WI38 (cell line): ENCODE measurements around the gene PRKCB.
"Not testable (repeated sequence)": the region's sequence is repeated elsewhere in the genome, so short reads cannot be mapped to it uniquely, and the experiment has no call there.

ENCODE experiments used
- H3K4me3 ChIP-seq: 2 replicates; pipeline ENCODE4 v1.5.1; 2011; ENCODE audit warnings: low read depth, mild to moderate bottlenecking, control low read depth, low read length
- TF ChIP-seq, protein P1 (sequence below): IDR thresholded peaks from 2 replicates; pipeline ENCODE4 v1.5.1; 2012; ENCODE audit warnings: low read depth, mild to moderate bottlenecking, control low read depth, low read length

Gene PRKCB

DNA sequence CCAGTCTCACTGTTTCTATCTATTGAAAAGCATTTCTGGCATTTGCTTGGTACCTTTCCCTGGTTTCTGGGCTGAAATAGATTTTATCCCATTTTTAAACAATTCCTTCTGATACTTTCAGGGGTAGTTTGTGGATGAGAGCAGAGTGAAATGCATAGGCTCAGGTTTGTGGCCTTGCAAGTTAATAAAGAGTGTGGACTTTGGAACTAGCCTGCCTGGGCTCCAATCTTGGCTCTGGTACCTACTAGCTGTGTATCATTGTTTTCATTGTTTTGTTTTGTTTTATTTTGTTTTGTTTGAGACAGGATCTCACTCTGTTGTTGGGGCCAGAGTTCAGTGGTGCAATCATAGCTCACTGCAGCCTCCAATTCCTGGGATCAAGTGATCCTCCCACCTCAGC, 175.5 kb downstream of the PRKCB start:
- no peak overlapping the region for H3K4me3 ChIP-seq
- TF ChIP-seq, protein P1, sequence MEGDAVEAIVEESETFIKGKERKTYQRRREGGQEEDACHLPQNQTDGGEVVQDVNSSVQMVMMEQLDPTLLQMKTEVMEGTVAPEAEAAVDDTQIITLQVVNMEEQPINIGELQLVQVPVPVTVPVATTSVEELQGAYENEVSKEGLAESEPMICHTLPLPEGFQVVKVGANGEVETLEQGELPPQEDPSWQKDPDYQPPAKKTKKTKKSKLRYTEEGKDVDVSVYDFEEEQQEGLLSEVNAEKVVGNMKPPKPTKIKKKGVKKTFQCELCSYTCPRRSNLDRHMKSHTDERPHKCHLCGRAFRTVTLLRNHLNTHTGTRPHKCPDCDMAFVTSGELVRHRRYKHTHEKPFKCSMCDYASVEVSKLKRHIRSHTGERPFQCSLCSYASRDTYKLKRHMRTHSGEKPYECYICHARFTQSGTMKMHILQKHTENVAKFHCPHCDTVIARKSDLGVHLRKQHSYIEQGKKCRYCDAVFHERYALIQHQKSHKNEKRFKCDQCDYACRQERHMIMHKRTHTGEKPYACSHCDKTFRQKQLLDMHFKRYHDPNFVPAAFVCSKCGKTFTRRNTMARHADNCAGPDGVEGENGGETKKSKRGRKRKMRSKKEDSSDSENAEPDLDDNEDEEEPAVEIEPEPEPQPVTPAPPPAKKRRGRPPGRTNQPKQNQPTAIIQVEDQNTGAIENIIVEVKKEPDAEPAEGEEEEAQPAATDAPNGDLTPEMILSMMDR = no peak

DNA sequence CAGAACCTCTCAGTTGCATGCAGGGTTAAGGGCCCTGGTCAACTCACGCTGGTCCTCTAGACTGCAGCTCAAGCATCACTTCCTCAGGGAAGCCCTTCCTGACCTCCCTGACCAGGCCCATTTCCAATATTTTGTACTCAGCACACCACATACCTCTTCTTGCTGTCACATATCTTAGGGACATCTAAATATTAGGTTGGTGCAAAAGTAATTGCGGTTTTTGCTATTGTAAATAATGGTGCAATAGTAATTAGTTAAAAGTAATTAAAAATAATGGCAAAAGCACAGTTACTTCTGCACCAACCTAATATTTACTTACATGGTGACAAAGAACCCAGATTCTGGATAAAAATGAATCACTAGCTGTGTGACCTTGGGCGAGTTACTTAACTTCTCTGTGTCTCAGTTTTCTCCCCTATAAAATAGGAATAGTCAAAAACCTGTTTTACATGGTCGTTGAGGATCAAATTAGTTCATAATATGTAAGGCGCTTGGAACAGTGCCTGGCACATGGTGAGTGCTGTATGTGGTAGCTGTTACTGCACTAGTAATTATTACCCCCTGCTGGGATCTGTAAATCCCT, 177.4 kb downstream of the PRKCB start:
- TF ChIP-seq, protein P1 = no peak
- no peak overlapping the region for H3K4me3 ChIP-seq

DNA sequence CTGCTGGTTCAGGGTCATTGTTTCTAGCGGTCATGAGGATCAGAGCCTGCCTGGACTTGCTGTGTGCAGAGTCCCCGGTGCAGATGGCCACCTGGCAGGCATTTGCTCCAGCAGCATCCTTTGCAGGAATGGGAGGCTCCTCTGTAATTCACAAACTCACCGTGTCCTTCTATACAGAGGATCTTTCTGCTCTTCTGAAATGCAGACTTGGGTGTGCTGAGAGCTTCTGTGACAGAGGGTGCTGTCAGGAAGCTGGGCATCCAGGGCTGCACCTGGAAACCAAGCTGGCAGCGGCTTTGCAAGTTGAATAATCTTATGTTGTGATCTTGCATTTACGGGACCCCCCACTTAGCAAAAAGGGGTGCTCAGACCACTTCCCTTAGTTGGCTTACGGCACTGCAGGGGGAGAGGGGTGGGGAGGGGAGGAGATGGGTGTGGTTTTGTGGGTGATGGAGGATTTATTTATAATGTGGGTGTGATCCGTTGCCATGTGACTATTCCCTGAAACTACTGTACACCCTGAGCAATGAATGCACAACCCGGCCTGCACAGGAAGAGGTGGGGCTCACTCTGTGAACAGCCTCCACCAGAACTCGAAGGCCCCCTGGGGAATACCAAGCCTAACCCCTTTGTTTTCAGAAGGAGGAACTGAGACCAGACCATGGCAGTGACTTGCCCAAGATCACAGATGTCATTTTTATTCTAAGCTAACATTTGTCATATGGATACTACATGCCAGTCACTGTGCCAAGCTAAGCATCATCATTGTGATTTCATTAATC, 178.3 kb downstream of the PRKCB start:
- TF ChIP-seq, protein P1 = no peak
- no peak overlapping the region for H3K4me3 ChIP-seq

DNA sequence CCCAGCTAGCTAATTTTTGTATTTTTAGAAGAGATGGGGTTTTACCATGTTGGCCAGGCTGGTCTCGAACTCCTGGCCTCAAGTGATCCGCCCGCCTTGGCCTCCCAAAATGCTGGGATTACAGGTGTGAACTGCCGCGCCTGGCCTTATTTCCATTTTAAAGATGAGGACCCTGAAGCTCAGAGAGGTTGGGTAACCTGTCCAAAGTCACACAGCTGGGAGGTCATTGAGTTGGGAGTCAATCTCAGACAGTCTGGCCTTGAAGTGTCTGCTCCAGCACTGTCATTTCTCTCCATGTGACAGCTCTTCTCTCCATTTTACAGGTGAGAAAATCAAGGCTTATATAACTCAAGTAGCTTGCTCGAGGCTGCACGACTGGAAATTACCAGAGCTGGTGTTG, 179.2 kb downstream of the PRKCB start:
- H3K4me3 ChIP-seq = not testable (repeated sequence)

DNA sequence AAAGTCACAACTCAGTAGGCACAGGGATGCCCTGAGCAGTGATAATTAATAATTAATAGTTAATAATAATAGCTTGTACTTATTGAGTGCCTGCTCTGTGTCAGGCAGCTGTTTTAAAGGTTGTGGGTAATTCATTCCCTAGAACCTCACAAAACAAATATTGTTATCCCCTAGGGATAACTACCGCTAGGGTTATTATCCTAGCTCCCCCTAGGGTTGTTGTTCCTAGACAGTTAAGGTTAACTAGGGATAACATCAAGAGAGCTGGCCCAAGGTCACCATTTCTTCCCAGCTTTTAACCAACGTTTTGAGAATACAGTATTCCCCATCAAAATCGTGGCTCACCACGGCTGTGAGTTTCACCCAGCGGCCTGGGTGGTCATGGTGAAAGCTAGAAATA, 180.1 kb downstream of the PRKCB start:
- no peak overlapping the region for H3K4me3 ChIP-seq
- TF ChIP-seq, protein P1 = no peak

DNA sequence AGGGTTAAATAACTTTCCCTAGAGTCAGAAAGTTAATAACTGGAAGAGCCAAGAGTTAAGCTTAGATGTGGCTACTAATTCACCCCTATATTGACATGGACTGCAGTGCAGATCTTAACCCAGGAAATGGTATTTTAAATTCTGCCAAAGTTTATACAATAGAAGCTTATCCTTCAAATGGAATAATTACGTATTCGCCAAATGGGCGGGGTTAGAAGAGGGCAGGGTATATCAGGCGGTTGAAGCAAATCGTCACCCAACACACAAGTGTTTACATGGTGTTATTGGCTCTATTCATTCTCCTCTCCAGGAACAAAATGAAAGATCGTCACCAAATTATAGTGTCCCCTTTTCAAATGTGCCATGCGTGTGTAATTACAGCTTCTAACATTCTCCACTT, 182.7 kb downstream of the PRKCB start:
- no peak overlapping the region for H3K4me3 ChIP-seq
- TF ChIP-seq, protein P1 = no peak

DNA sequence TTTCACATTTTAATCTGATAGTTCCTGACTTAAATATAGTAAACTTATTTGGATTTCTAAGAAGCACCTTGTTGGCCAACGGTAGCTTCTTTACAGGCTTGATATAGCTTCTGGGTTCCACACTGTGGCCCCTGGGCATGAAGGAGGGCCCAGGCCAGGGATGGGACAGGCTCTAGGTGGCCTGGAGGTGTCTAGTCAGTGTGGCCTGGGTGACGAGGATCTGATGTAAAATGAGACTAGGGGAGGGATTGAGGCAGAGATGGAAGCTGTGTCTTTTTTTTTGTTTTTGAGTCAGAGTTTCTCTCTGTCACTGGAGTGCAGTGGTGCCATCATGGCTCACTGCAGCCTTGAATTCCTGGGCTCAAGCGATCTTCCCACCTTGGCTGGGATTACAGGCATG, 187.0 kb downstream of the PRKCB start:
- no peak overlapping the region for H3K4me3 ChIP-seq
- TF ChIP-seq, protein P1 = no peak

DNA sequence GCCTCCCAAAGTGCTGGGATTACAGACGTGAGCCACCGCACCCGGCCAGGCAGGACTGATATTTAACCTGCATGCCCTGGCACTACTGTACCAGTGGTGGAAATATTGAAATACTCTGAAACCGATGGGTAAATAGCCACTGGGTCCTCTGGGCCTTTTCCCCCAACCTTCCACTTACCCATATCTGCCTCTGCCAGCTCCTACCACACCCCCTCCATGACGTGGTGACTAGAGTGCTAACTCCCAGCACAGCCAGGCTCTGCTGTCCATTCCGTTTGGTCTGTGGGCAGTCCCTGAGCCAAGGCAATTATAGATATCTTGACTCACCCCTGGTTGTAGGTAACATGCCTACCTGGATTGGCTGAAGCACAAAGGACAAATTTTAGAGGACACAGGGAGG, 187.8 kb downstream of the PRKCB start:
- TF ChIP-seq, protein P1 = no peak
- no peak overlapping the region for H3K4me3 ChIP-seq
